Iris pigment epithelial cell (primary cell): ENCODE data around the gene SH2D1B.
A peak's percentile ranks its signal among the peaks of the same experiment; 100 is the strongest.
"Not testable (repeated sequence)": the region's sequence is repeated elsewhere in the genome, so short reads cannot be mapped to it uniquely, and the experiment has no call there.

Source experiments
- DNase-seq: peaks from one replicate; pipeline ENCODE4 v3.0.0-alpha.2; 2011; ENCODE audit warnings: low read depth

SH2D1B gene

GRCh38 chr1:162361349-162361748 is 50.6 kb downstream of the SH2D1B start:
- DNase-seq = no peak

DNA sequence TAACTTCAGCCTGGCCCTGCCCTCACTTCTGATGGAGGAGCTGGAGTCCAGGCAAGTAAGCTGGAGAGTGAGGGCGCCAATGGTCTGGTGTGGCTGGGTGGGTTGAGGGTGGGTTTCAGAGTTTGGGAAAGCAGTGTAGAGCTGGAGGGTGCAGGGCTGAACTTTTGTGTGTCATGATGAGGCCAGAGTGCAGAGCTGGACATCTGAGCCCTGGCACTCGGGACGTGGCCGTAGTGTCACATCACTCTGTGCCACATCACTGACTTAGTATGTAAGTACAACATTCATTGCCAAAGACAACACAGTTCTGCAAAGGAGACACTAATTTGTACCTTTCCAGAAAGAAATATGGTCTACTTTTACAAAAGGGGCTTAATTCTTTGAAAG is 51.1 kb downstream of the SH2D1B start:
- no peak for DNase-seq

DNA sequence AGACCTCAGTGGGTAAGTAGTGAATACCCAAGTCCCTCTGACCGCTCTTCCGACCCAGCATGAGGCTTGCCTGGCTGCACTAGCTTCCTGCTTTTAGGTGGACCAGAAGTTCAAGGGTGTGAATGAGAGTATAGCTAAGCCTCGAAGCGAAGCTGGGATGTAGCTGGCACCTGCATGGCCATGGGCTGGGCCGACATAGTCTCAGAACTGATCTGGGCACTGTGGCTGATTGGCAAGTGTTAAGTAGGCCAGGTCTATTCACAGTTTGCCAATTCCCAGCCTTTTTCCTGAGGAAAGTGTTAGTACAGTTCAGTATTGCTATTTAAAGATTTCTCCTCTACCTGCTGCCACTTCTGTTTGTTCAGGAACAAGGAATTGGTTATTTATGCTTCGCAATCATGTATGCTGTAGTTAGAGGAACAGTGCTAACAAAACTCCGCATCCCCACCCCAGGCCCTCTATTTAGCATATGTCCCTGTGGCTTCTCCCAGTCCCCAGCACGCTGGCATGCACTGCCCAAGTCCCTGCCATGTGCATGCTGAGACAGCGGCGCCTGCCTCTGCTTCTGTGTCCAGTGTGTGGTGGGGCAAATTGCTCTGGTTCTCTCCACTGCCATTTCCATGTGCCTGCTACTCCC is 51.6 kb downstream of the SH2D1B start:
- DNase-seq = no peak

- no peak for DNase-seq
Measured at GRCh38 chr1:162359523-162360236, 52.3 kb downstream of the SH2D1B start.

DNA sequence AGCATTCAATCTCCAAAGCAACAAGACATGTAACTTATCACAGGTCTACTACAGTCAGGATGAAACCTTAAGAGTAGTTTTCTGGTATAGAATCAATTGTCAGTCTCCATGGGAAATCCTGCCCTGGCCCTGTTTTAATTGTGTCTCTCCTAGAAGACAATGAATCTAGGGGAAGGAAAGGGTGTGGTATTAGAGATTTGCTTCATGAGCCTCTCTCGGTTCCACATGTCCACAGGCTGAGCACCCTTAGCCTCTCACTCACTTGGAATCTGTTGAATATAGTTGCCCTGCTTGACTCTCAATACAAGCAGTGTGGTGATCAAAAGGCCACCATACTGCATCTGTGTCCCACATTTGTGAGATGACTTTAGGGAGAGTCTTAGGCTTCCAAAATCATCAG is 53.0 kb downstream of the SH2D1B start:
- DNase-seq = no peak

DNA sequence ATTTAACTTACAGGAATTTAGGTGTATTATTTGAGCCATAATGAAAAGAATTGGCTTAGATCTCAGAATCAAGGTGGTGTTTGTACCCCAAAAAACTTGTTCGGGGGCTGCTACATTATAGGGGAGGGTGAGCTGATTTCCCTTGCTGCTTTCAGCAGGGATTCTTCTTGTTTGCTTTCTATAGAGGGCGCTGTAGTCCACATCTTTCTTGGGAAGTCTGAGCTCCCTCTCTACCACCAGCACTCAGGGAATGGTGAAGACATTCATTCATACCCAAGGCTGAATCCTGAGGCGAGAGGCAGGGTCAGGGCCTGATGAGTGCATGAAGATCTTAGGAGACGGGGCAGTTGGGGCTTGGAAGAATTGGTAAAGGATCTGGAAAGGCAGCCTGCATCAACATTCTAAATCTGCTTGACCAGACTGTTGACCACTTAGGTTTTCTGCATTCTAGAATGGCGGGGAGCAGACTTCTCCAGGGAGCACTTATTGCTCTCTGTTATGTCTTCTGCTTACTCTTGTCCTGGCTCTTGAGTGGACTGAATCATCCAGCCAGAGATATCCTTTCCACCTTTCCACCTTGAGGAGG is 54.2 kb downstream of the SH2D1B start:
- peak; percentile 63 for DNase-seq

- DNase-seq = no peak
Measured at GRCh38 chr1:162353702-162354101, 58.2 kb downstream of the SH2D1B start.

GRCh38 chr1:162353078-162353477 is 58.9 kb downstream of the SH2D1B start:
- no peak for DNase-seq

DNA sequence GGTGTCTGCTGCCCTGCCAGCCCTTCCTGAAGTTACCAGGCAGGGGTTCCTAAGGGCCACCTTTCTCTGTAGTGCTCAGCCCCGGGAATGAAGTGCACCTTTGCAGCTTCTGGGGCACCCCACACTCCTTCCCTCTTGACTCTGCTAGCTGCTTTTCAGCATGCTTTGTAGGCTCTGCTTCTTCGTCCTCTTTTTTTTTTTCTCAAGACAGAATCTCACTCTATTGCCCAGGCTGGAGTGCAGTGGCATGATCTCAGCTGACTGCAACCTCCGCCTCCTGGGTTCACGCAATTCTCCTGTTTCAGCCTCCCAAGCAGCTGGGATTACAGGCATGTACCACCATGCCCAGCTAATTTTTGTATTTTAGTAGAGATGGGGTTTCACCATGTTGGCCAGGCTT is 60.1 kb downstream of the SH2D1B start:
- DNase-seq = not testable (repeated sequence)

GRCh38 chr1:162351246-162351842 is 60.6 kb downstream of the SH2D1B start:
- DNase-seq = no peak

- peak; percentile 95 for DNase-seq
Measured at GRCh38 chr1:162349635-162350330, 62.2 kb downstream of the SH2D1B start.

DNA sequence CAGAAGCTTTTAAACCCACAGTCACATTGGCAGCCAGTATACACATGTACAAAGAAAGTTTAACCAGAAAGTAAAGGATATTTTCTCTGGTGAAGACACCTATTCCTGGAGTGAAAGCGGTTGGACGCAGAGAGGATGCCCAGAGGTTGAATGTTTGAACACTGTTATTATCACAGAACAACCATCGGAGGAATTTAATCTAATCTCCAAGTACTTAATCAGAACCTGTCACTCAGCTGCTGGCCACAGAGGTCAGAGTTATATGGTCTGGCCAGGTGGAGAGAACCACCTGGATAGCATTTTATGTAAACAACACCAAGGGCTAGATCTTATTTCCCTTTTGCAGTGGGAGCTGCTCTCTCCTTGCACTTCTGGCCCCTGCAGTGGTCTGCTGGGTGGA is 64.7 kb downstream of the SH2D1B start:
- no peak for DNase-seq
